WTC11 (cell line): ENCODE measurements around the gene PTPRN2. TPM values are rescaled to one million over a fixed set of nuclear protein-coding genes. Genes with fewer than 3 reads are reported as not detected.

Source experiments
- ATAC-seq: fragments of 200-7000 bp; cut with Tn5 transposase; 2 replicates; pipeline ENCODE4 v1.10.0; 2021; ENCODE audit warnings: mild to moderate bottlenecking, moderate library complexity
- CTCF ChIA-PET: fragments of 300-600 bp; sonication (Branson Sonifier 250); formaldehyde crosslinking; loops from one replicate; lab custom pipeline; 2021; ENCODE audit warnings: antibody characterized with exemption; lab: Charles Lee
- POLR2A ChIA-PET: fragments of 350-600 bp; sonication (Branson Sonifier 250); formaldehyde crosslinking; loops from one replicate; lab custom pipeline; 2021; ENCODE audit warnings: antibody characterized with exemption; lab: Charles Lee
- DNase-seq: peaks from one replicate; pipeline ENCODE4 v3.0.0; 2021; ENCODE audit warnings: low spot score
- H3K27ac Mint-ChIP-seq: 2 replicates; pipeline ENCODE4 v1.8.0; 2021; ENCODE audit warnings: mixed read lengths
- H3K27me3 Mint-ChIP-seq: 2 replicates; pipeline ENCODE4 v1.8.0; 2021; ENCODE audit warnings: low read depth, mild to moderate bottlenecking, moderate library complexity, mixed read lengths
- H3K36me3 Mint-ChIP-seq: 2 replicates; pipeline ENCODE4 v1.8.0; 2021; ENCODE audit warnings: mixed read lengths
- H3K4me1 Mint-ChIP-seq: 2 replicates; pipeline ENCODE4 v1.8.0; 2022; ENCODE audit warnings: mixed read lengths
- H3K4me3 Mint-ChIP-seq: 2 replicates; pipeline ENCODE4 v1.8.0; 2021; ENCODE audit warnings: mild to moderate bottlenecking, moderate library complexity, mixed read lengths
- H3K9me3 Mint-ChIP-seq: 2 replicates; pipeline ENCODE4 v1.8.0; 2021; ENCODE audit warnings: mixed read lengths
- ATF3 ChIP-seq: sonication (generic); formaldehyde crosslinking; conservative IDR thresholded peaks from 2 replicates; pipeline ENCODE4 v1.8.1; 2022; ENCODE audit warnings: mild to moderate bottlenecking, missing genetic modification reagents
- E2F1 ChIP-seq: sonication (generic); formaldehyde crosslinking; IDR thresholded peaks from 2 replicates; pipeline ENCODE4 v1.8.0; 2022; ENCODE audit warnings: mild to moderate bottlenecking, missing genetic modification reagents
- ETV6 ChIP-seq: sonication (generic); formaldehyde crosslinking; IDR thresholded peaks from 2 replicates; pipeline ENCODE4 v1.8.1; 2022; ENCODE audit warnings: mild to moderate bottlenecking, missing genetic modification reagents
- FOXJ3 ChIP-seq: sonication (generic); formaldehyde crosslinking; IDR thresholded peaks from 2 replicates; pipeline ENCODE4 v1.9.0; 2021; ENCODE audit warnings: missing genetic modification reagents, mild to moderate bottlenecking, borderline replicate concordance
- GRHL2 ChIP-seq: fragments of 250-450 bp; sonication (Bioruptor Pico); IDR thresholded peaks from 2 replicates; pipeline ENCODE4 v1.8.0; 2022; ENCODE audit warnings: mild to moderate bottlenecking, moderate library complexity; ENCODE audit not compliant: insufficient replicate concordance, severe bottlenecking
- KAT7 ChIP-seq: sonication (generic); formaldehyde crosslinking; IDR thresholded peaks from 2 replicates; pipeline ENCODE4 v1.8.1; 2023; ENCODE audit warnings: missing genetic modification reagents, mild to moderate bottlenecking, borderline replicate concordance
- NFYB ChIP-seq: sonication (generic); formaldehyde crosslinking; conservative IDR thresholded peaks from 2 replicates; pipeline ENCODE4 v1.8.0; 2022; ENCODE audit warnings: low read depth, missing genetic modification reagents
- NR2C2 ChIP-seq: sonication (generic); formaldehyde crosslinking; IDR thresholded peaks from 2 replicates; pipeline ENCODE4 v1.8.0; 2022; ENCODE audit warnings: mild to moderate bottlenecking, missing genetic modification reagents
- PRRX2 ChIP-seq: fragments of 250-450 bp; sonication (Bioruptor Pico); IDR thresholded peaks from 2 replicates; pipeline ENCODE4 v1.8.0; 2021; ENCODE audit warnings: mild to moderate bottlenecking
- STAT6 ChIP-seq: sonication (generic); formaldehyde crosslinking; conservative IDR thresholded peaks from 2 replicates; pipeline ENCODE4 v1.8.1; 2023; ENCODE audit warnings: mild to moderate bottlenecking, low read depth, missing genetic modification reagents, moderate library complexity
- TCF7 ChIP-seq: sonication (generic); formaldehyde crosslinking; IDR thresholded peaks from 2 replicates; pipeline ENCODE4 v1.8.0; 2022; ENCODE audit warnings: mild to moderate bottlenecking, low read depth, missing genetic modification reagents, moderate library complexity
- USF2 ChIP-seq: sonication (generic); formaldehyde crosslinking; IDR thresholded peaks from 2 replicates; pipeline ENCODE4 v1.8.1; 2023; ENCODE audit warnings: mild to moderate bottlenecking, missing genetic modification reagents, moderate library complexity
- ZBTB21 ChIP-seq: sonication (generic); formaldehyde crosslinking; IDR thresholded peaks from 2 replicates; pipeline ENCODE4 v1.8.1; 2023; ENCODE audit warnings: mild to moderate bottlenecking, missing genetic modification reagents, borderline replicate concordance
- ZNF138 ChIP-seq: sonication (generic); formaldehyde crosslinking; conservative IDR thresholded peaks from 2 replicates; pipeline ENCODE4 v1.8.1; 2022; ENCODE audit warnings: mild to moderate bottlenecking, moderate library complexity, missing genetic modification reagents
- ZNF317 ChIP-seq: sonication (generic); formaldehyde crosslinking; IDR thresholded peaks from 2 replicates; pipeline ENCODE4 v1.8.1; 2023; ENCODE audit warnings: low read depth, mild to moderate bottlenecking, moderate library complexity, missing genetic modification reagents, borderline replicate concordance
- ZNF396 ChIP-seq: fragments of 250-450 bp; sonication (Bioruptor Pico); IDR thresholded peaks from 2 replicates; pipeline ENCODE4 v1.8.0; 2021; ENCODE audit warnings: mild to moderate bottlenecking, moderate library complexity, borderline replicate concordance
- ZNF416 ChIP-seq: fragments of 250-450 bp; sonication (Bioruptor Pico); IDR thresholded peaks from 2 replicates; pipeline ENCODE4 v1.9.0; 2021; ENCODE audit warnings: mild to moderate bottlenecking, inconsistent platforms
- total RNA-seq: library from RNA; stranded (reverse); gene quantifications from 3 replicates; pipeline ENCODE4 v1.2.3, GENCODE V29; 2021
- TF ChIP-seq, protein P1 (sequence below): fragments of 250-450 bp; sonication (Bioruptor Pico); IDR thresholded peaks from 2 replicates; pipeline ENCODE4 v1.9.0; 2021; ENCODE audit warnings: mild to moderate bottlenecking, borderline replicate concordance
- TF ChIP-seq, protein P2 (sequence below): sonication (generic); formaldehyde crosslinking; IDR thresholded peaks from 2 replicates; pipeline ENCODE4 v1.8.0; 2022; ENCODE audit warnings: mild to moderate bottlenecking, missing genetic modification reagents
- TF ChIP-seq, protein P3 (sequence below): sonication (generic); formaldehyde crosslinking; IDR thresholded peaks from 2 replicates; pipeline ENCODE4 v1.8.0; 2022; ENCODE audit warnings: mild to moderate bottlenecking, missing genetic modification reagents
- TF ChIP-seq, protein P4 (sequence below): sonication (generic); formaldehyde crosslinking; IDR thresholded peaks from 2 replicates; pipeline ENCODE4 v1.8.1; 2023; ENCODE audit warnings: mild to moderate bottlenecking, moderate library complexity, missing genetic modification reagents

The PTPRN2 gene
- total RNA-seq, 1 experiment from 2014 or later: 4.7 TPM

- TF ChIP-seq, protein P1, sequence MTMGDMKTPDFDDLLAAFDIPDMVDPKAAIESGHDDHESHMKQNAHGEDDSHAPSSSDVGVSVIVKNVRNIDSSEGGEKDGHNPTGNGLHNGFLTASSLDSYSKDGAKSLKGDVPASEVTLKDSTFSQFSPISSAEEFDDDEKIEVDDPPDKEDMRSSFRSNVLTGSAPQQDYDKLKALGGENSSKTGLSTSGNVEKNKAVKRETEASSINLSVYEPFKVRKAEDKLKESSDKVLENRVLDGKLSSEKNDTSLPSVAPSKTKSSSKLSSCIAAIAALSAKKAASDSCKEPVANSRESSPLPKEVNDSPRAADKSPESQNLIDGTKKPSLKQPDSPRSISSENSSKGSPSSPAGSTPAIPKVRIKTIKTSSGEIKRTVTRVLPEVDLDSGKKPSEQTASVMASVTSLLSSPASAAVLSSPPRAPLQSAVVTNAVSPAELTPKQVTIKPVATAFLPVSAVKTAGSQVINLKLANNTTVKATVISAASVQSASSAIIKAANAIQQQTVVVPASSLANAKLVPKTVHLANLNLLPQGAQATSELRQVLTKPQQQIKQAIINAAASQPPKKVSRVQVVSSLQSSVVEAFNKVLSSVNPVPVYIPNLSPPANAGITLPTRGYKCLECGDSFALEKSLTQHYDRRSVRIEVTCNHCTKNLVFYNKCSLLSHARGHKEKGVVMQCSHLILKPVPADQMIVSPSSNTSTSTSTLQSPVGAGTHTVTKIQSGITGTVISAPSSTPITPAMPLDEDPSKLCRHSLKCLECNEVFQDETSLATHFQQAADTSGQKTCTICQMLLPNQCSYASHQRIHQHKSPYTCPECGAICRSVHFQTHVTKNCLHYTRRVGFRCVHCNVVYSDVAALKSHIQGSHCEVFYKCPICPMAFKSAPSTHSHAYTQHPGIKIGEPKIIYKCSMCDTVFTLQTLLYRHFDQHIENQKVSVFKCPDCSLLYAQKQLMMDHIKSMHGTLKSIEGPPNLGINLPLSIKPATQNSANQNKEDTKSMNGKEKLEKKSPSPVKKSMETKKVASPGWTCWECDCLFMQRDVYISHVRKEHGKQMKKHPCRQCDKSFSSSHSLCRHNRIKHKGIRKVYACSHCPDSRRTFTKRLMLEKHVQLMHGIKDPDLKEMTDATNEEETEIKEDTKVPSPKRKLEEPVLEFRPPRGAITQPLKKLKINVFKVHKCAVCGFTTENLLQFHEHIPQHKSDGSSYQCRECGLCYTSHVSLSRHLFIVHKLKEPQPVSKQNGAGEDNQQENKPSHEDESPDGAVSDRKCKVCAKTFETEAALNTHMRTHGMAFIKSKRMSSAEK (CRISPR knock-in tag): no peak
- TF ChIP-seq E2F1 (CRISPR knock-in tag) (no peak), ATF3 (no peak), ETV6 (CRISPR knock-in tag) (no peak)
- TF ChIP-seq, all 79 proteins: peak for 0
Measured at GRCh38 chr7:157730614-157731013, 857.0 kb downstream of the PTPRN2 start (continued).

DNA sequence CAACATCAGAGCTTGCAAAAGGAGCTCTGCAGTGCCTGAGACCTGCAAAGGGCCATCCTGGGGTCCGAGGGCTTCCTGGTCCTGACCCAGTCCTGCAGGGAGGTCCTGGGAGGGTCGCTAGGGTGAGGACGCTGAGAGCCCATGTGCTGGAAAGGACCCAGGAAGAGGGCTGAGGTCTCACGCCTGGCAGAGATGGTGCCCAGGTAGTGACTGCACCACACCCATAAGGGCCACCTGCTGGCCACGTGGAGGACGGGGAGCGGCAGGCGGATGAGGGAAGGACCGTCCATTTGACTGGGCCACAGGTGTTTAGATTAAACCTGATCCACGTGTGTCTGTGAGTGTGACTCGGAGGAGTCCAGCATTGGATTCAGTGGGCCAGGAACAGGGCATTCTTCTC is 858.1 kb downstream of the PTPRN2 start:
- ChIA-PET CTCF (no interaction called here), POLR2A (no interaction called here)
- H3K36me3 Mint-ChIP-seq: peaks cover 17% of the 10 kb centered on the region
- H3K4me3 Mint-ChIP-seq: no peak overlapping the region
- H3K27ac Mint-ChIP-seq: no peak overlapping the region
- ATAC-seq (no peak), DNase-seq (no peak)
- H3K4me1 Mint-ChIP-seq: no peaks in the 10 kb centered on the region
- peaks cover 12% of the 10 kb centered on the region for H3K27me3 Mint-ChIP-seq
- peaks cover 23% of the 10 kb centered on the region for H3K9me3 Mint-ChIP-seq
- TF ChIP-seq ETV6 (CRISPR knock-in tag) (no peak), STAT6 (CRISPR knock-in tag) (no peak), ZNF416 (CRISPR knock-in tag) (no peak), ZNF396 (CRISPR knock-in tag) (no peak), ZBTB21 (CRISPR knock-in tag) (no peak), PRRX2 (CRISPR knock-in tag) (no peak), FOXJ3 (CRISPR knock-in tag) (no peak), ZNF317 (CRISPR knock-in tag) (no peak), KAT7 (CRISPR knock-in tag) (no peak), TCF7 (CRISPR knock-in tag) (no peak), ATF3 (no peak), NFYB (no peak), USF2 (CRISPR knock-in tag) (no peak), ZNF138 (CRISPR knock-in tag) (no peak), NR2C2 (no peak), GRHL2 (CRISPR knock-in tag) (no peak)
- TF ChIP-seq, protein P2, sequence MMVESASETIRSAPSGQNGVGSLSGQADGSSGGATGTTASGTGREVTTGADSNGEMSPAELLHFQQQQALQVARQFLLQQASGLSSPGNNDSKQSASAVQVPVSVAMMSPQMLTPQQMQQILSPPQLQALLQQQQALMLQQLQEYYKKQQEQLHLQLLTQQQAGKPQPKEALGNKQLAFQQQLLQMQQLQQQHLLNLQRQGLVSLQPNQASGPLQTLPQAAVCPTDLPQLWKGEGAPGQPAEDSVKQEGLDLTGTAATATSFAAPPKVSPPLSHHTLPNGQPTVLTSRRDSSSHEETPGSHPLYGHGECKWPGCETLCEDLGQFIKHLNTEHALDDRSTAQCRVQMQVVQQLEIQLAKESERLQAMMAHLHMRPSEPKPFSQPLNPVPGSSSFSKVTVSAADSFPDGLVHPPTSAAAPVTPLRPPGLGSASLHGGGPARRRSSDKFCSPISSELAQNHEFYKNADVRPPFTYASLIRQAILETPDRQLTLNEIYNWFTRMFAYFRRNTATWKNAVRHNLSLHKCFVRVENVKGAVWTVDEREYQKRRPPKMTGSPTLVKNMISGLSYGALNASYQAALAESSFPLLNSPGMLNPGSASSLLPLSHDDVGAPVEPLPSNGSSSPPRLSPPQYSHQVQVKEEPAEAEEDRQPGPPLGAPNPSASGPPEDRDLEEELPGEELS (CRISPR knock-in tag): no peak
- TF ChIP-seq, protein P3, sequence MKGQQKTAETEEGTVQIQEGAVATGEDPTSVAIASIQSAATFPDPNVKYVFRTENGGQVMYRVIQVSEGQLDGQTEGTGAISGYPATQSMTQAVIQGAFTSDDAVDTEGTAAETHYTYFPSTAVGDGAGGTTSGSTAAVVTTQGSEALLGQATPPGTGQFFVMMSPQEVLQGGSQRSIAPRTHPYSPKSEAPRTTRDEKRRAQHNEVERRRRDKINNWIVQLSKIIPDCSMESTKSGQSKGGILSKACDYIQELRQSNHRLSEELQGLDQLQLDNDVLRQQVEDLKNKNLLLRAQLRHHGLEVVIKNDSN (CRISPR knock-in tag): no peak
- TF ChIP-seq, protein P4, sequence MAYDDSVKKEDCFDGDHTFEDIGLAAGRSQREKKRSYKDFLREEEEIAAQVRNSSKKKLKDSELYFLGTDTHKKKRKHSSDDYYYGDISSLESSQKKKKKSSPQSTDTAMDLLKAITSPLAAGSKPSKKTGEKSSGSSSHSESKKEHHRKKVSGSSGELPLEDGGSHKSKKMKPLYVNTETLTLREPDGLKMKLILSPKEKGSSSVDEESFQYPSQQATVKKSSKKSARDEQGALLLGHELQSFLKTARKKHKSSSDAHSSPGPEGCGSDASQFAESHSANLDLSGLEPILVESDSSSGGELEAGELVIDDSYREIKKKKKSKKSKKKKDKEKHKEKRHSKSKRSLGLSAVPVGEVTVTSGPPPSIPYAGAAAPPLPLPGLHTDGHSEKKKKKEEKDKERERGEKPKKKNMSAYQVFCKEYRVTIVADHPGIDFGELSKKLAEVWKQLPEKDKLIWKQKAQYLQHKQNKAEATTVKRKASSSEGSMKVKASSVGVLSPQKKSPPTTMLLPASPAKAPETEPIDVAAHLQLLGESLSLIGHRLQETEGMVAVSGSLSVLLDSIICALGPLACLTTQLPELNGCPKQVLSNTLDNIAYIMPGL (CRISPR knock-in tag): no peak
